Effector memory CD8-positive, alpha-beta T cell (primary cell): ENCODE results near the gene B4GALT3.
A peak's percentile ranks its signal among the peaks of the same experiment; 100 is the strongest.

Experiments
- ATAC-seq: fragments of 150-1000 bp; cut with Tn5 transposase; replicated peaks from 2 replicates; pipeline ENCODE4 v1.10.0; 2021; ENCODE audit warnings: mild to moderate bottlenecking, moderate library complexity
- DNase-seq, 3 experiments: peaks; one replicate each; pipeline ENCODE4 v3.0.0; 2021
- H3K27ac Mint-ChIP-seq, 2 donors: one replicate each; pipeline ENCODE4 v1.8.0; 2022; ENCODE audit warnings: mild to moderate bottlenecking in 2 of 2, mixed read lengths in 2 of 2, moderate library complexity in 2 of 2
- H3K27me3 Mint-ChIP-seq, 2 donors: one replicate each; pipeline ENCODE4 v1.8.0; 2022; ENCODE audit warnings: mixed read lengths in 2 of 2
- H3K36me3 Mint-ChIP-seq: one replicate; pipeline ENCODE4 v1.8.0; 2022; ENCODE audit warnings: mild to moderate bottlenecking, moderate library complexity, mixed read lengths; ENCODE audit not compliant: insufficient read depth
- H3K4me1 Mint-ChIP-seq, 2 donors: one replicate each; pipeline ENCODE4 v1.8.0; 2022; ENCODE audit warnings: low read depth in 2 of 2, mixed read lengths in 2 of 2
- H3K4me3 Mint-ChIP-seq, 2 donors: one replicate each; pipeline ENCODE4 v1.8.0; 2022; ENCODE audit warnings: mild to moderate bottlenecking in 2 of 2, mixed read lengths in 2 of 2, moderate library complexity in 2 of 2
- H3K9me3 Mint-ChIP-seq, 2 donors: one replicate each; pipeline ENCODE4 v1.8.0; 2022; ENCODE audit warnings: mixed read lengths in 2 of 2

Gene B4GALT3

DNA sequence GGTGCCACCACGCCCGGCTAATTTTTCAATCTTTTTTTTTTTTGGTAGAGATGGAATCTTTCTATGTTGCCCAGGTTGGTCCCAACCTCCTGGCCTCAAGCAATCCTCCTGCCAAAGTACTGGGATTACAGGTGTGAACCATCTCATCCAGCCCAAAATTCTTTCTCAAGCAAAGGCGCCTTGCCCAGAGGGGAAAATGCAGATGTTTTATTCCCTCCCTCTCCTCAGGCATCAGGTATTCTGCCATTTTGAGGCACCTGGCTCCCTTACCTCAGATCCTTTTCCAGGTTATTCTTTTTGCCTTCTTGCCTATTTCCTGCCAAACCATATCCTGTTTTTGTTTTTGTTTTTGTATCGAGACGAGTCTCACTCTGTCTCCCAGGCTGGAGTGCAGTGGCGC lies 11.1 kb upstream of the B4GALT3 start:
- peaks cover 12% of the 10 kb centered on the region for H3K36me3 Mint-ChIP-seq
- ATAC-seq (no peak), DNase-seq (no peak)
- H3K27me3 Mint-ChIP-seq, result no peaks in the 10 kb centered on the region
- H3K4me1 Mint-ChIP-seq, result peaks cover 54 to 58% of the 10 kb centered on the region in 2 donors
- H3K27ac Mint-ChIP-seq, result peak overlapping the region; percentile 87 to 88
- H3K9me3 Mint-ChIP-seq, result no peaks in the 10 kb centered on the region
- peak overlapping the region in 1 of 2 donors; percentile 19 for H3K4me3 Mint-ChIP-seq

DNA sequence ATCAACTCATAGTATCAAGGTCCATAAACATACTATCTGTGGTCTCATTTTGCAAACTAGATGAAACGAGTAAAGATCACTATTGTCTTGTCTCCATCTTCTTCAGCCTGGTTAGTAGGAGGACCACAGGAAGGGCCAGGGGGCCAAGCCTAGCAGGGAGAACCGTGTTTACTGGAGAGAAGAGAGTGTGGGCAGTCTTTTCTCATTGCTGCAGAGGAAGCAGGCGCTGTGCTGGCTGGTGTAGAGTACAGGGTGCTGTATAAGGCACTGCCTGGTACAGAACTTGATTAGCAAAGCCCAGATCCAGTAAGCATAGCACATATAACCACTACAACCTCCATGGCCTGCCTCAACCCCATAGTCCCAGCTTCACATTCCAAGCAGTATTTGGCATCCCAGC lies 10.0 kb upstream of the B4GALT3 start:
- no peak for DNase-seq
- Mint-ChIP-seq H3K36me3 (peaks cover 8% of the 10 kb centered on the region), H3K27me3 (no peaks in the 10 kb centered on the region), H3K4me3 (peak overlapping the region; percentile 23 to 43), H3K9me3 (no peaks in the 10 kb centered on the region), H3K4me1 (peaks cover 53 to 55% of the 10 kb centered on the region in 2 donors), H3K27ac (peak overlapping the region; percentile 88 to 91)
- no peak for ATAC-seq

DNA sequence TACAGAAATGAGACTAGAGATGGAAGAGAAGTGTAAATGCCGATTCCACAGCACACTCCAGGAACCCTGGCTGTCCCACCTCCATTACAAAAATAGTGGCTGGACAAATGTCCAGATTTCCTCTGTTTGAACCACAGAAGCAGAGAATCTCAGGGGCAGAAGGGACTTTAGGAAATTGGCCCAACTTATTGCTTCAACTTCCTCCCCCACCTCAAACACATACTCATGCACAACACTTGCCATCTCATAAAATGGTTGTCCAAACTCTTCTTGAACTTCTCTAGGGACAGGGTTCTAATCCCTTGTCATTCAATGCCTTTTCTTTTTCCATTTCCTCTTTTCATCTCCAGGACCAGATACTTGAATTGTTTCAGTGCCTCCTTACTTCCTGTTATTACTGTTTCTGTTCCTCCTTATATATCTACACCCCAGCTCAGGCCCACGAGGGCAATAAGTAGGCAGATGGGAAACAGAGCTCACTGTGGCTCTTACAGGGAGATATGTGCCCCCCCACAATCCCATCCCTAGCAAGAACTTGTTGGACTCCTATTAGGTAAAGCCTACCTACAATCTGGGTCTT lies 8.5 kb upstream of the B4GALT3 start:
- Mint-ChIP-seq H3K27me3 (no peaks in the 10 kb centered on the region), H3K36me3 (peaks cover 8% of the 10 kb centered on the region), H3K4me1 (peaks cover 58 to 64% of the 10 kb centered on the region in 2 donors), H3K4me3 (peak overlapping the region; percentile 95 to 99), H3K27ac (peak overlapping the region; percentile 88 to 91), H3K9me3 (no peaks in the 10 kb centered on the region)
- DNase-seq (no peak), ATAC-seq (peak; percentile 4)

DNA sequence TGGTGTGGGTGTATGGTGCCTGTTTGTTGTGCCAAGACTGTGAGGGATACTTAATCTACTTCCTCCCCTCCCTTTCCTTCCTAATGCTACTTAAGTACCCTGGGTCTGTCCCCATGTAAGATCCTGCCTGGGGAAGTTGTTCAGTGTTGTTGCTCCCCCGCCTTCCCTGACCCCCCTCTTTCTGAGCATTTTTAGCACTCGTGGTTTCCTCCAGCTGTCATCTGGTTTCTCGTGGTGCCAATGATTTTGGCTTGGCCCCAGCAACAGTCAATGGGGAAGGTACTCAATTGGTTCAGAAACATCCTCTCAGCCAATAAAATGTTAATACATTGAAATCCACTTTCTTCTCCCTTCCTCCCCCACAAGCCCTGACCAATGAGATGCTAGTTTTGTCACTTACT lies 8.0 kb upstream of the B4GALT3 start:
- DNase-seq (peak; percentile 68 to 77 (median 73)), ATAC-seq (peak; percentile 85)
- H3K9me3 Mint-ChIP-seq, result no peaks in the 10 kb centered on the region
- peaks cover 8% of the 10 kb centered on the region for H3K36me3 Mint-ChIP-seq
- peak overlapping the region; percentile 88 to 91 for H3K27ac Mint-ChIP-seq
- no peaks in the 10 kb centered on the region for H3K27me3 Mint-ChIP-seq
- peak overlapping the region; percentile 95 to 99 for H3K4me3 Mint-ChIP-seq
- peaks cover 63 to 69% of the 10 kb centered on the region in 2 donors for H3K4me1 Mint-ChIP-seq

DNA sequence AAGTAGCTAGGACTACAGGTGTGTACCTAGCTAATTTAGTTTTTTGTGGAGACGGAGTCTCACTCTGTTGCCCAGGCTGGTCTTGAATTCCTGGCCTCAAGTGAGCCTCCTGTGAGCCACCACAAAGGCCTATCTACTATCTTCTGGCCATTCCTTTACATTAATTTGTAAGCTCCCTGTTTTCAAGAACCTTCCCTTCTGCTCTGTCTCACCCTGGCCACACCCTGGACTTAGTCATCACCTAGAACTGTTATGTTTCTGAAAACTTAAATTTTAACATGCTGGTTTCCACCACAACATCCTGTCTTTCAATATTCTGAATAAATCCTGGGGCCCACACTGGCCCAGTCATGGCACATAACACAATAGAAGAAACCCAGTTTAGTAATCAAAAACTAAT lies 4.9 kb upstream of the B4GALT3 start:
- H3K27me3 Mint-ChIP-seq, result no peaks in the 10 kb centered on the region
- peak overlapping the region; percentile 95 to 99 for H3K4me3 Mint-ChIP-seq
- no peaks in the 10 kb centered on the region for H3K9me3 Mint-ChIP-seq
- DNase-seq, result peak in 2 of 3 experiments; percentile 36 to 44
- H3K27ac Mint-ChIP-seq, result peak overlapping the region; percentile 91 to 94
- peaks cover 14% of the 10 kb centered on the region for H3K36me3 Mint-ChIP-seq
- peak; percentile 45 for ATAC-seq
- H3K4me1 Mint-ChIP-seq, result peaks cover 65 to 73% of the 10 kb centered on the region in 2 donors

DNA sequence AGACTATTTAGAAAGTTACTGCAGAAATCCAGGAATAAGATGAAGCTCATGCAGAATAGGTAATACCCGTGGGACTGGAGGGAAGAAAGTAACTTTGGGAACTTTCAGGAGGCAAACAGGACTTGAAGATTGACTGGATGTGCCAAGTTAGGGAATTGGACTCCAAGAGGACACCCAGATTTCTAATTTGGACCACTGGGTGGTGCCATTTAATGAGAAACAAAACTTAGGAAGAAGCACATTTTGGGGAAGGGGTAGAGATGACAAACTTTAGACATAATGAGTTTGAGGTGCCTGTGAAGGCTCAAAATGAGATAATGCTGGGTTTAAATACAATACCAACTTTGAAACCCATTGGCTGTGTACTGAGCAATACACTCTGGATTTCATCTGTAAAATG lies 3.3 kb upstream of the B4GALT3 start:
- Mint-ChIP-seq H3K27ac (peak overlapping the region in 1 of 2 donors; percentile 94), H3K4me3 (peak overlapping the region in 1 of 2 donors; percentile 36), H3K9me3 (no peaks in the 10 kb centered on the region), H3K27me3 (no peaks in the 10 kb centered on the region), H3K4me1 (peaks cover 66 to 73% of the 10 kb centered on the region in 2 donors), H3K36me3 (peaks cover 17% of the 10 kb centered on the region)
- no peak for DNase-seq
- no peak for ATAC-seq

DNA sequence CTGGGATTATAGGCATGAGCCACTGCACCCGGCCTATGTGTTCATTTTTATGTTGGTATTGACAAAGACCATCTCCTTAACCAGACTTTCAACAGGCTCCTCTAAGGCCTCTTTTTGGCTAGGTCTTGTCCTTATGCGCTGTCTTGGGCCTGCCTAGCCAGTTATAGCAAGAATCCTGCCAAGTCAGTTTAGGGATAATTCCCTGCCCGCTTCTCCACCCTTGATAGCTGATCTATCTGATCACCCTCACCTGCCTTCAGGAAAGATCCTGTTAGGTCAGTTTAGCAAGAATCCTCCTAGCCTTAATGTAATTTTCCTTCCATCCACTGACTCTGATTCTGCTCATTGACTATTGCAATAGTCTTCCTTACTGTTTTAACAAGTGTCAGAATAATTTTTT lies 2.4 kb upstream of the B4GALT3 start:
- peak overlapping the region; percentile 46 to 94 for H3K27ac Mint-ChIP-seq
- H3K27me3 Mint-ChIP-seq, result no peaks in the 10 kb centered on the region
- DNase-seq (no peak), ATAC-seq (no peak)
- no peaks in the 10 kb centered on the region for H3K9me3 Mint-ChIP-seq
- peaks cover 66 to 76% of the 10 kb centered on the region in 2 donors for H3K4me1 Mint-ChIP-seq
- peaks cover 21% of the 10 kb centered on the region for H3K36me3 Mint-ChIP-seq
- peak overlapping the region; percentile 27 to 36 for H3K4me3 Mint-ChIP-seq

DNA sequence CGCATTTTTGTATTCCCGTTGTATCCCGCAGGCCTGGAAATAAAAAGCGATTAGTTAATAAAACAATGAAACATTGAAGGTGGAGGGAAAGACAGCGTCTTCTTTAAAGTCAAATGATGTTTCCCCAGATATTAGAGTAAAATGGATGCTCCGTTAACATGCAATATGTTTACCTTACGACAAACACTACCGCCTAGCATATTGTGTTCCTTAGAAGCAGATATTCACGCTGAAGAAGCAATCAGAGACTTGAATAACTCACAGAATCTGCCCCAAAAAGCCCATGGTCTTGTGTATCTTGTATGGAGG lies 583 bp upstream of the B4GALT3 start:
- ATAC-seq, result no peak
- peak overlapping the region; percentile 97 to 99 for H3K27ac Mint-ChIP-seq
- H3K4me1 Mint-ChIP-seq, result peaks cover 62 to 69% of the 10 kb centered on the region in 2 donors
- H3K9me3 Mint-ChIP-seq, result no peaks in the 10 kb centered on the region
- no peak for DNase-seq
- H3K36me3 Mint-ChIP-seq, result peaks cover 36% of the 10 kb centered on the region
- peak overlapping the region; percentile 96 for H3K4me3 Mint-ChIP-seq
- no peaks in the 10 kb centered on the region for H3K27me3 Mint-ChIP-seq

DNA sequence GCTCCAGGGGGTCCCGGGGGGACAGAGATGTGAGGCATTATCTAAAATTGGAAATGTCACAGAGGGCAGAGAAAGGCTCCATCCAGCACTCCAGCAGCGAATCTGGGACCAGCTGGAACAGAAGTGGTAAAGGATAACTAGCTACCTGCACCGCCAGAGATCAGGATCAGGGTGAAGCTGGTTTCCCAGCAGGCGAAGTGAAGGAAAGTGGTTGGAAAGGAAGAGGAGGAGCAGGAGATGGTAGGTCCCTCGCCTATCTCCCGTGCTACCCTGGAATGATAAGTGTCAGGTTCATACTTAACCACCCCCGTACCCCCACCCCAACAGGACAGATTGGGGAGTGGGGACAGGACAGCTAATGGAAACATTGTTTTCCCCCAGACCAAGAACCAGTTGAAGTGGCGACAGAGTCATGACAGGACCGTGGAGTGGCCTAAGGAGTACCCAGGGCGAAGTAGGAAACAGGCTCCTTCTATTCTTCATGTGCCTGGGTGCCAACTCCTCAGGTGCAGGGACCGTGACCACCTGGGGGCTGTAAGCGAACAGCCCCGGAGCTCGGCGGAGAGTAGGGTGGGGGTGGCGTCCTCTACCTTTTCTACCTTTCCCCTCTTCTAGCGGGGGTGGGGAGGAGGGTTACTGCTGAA lies 717 bp downstream of the B4GALT3 start:
- DNase-seq (no peak), ATAC-seq (no peak)
- H3K27me3 Mint-ChIP-seq, result no peaks in the 10 kb centered on the region
- peak overlapping the region; percentile 96 for H3K4me3 Mint-ChIP-seq
- peaks cover 48% of the 10 kb centered on the region for H3K36me3 Mint-ChIP-seq
- peak overlapping the region; percentile 97 to 99 for H3K27ac Mint-ChIP-seq
- peaks cover 54 to 66% of the 10 kb centered on the region in 2 donors for H3K4me1 Mint-ChIP-seq
- H3K9me3 Mint-ChIP-seq, result no peaks in the 10 kb centered on the region

DNA sequence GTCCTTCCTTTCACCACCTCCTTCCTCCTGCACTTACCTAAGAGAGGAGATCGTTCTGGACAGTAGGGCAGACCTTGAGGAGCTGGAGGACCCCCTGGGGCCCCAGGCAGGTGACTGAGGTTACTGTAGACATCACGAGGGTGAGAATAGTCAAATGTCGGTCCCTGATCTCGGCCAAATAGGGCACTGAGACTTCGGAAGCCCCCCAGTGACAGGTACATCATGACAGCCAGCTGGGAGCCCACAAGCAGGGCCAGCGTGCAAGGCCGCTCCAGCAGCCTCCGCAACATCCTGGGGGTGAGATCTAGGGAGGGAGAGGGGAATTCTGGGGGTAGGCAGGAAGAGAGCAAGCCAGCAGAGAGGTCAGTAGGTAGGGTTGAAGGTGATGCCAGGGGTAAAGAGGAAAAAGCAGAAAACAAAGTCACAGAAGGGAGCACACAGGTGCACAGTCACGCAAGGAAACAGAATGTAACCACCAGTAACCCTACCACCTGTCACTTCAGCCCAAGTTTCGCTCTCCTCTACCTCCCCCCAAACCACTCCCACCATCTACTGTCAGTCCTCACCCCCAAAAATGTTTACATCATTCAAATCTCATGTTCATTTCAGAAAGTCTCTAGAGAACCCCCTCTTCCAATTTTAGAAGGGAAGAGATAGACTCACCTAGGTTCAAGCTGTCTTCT lies 1.4 kb downstream of the B4GALT3 start:
- Mint-ChIP-seq H3K36me3 (peaks cover 54% of the 10 kb centered on the region), H3K27ac (peak overlapping the region; percentile 97 to 99), H3K4me3 (peak overlapping the region; percentile 96), H3K4me1 (peaks cover 55 to 67% of the 10 kb centered on the region in 2 donors), H3K9me3 (no peaks in the 10 kb centered on the region), H3K27me3 (no peaks in the 10 kb centered on the region)
- DNase-seq (no peak), ATAC-seq (no peak)

DNA sequence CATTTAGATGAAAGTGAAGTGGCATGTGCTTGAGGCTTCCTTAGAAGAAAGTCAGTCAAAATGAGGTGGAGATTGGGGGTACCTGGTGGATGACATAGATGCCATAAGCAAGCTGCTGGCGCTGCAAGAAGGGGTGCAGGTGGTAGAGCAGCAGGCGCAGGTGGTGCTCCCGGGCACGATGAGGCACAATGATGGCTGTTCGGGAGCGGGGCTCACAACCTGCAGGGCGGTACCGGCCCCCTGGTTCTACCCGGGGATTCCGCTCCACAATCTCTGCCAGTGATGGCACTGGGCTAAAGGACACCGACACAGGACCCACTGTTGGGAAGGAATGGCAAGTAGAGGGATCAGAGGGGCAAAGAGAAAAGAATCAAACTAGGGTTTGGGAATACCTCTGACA lies 2.4 kb downstream of the B4GALT3 start:
- no peaks in the 10 kb centered on the region for H3K27me3 Mint-ChIP-seq
- ATAC-seq (no peak), DNase-seq (no peak)
- H3K4me1 Mint-ChIP-seq, result peaks cover 49 to 60% of the 10 kb centered on the region in 2 donors
- H3K9me3 Mint-ChIP-seq, result no peaks in the 10 kb centered on the region
- peak overlapping the region in 1 of 2 donors; percentile 99 for H3K27ac Mint-ChIP-seq
- H3K36me3 Mint-ChIP-seq, result peaks cover 55% of the 10 kb centered on the region
- peak overlapping the region; percentile 62 to 96 for H3K4me3 Mint-ChIP-seq

DNA sequence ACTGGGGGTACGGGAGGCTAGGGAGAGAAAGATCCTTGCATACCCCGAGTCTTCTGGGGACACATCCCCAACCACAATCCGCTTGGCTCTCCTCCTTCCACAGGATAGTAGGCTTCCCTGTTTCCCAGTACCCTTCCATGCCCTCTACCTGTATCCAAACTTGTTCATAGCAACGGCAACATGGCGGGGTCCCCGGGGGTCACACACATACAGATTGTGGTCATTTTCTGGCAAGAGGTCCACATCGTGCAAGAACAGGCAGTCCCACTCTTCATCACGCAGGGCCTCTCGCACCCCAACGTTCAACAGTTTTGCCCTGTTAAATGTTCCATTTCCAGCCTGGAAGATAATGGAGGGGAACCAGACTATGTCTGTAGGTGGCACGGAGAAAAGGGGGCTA lies 3.6 kb downstream of the B4GALT3 start:
- Mint-ChIP-seq H3K36me3 (peaks cover 52% of the 10 kb centered on the region), H3K4me1 (peaks cover 49 to 60% of the 10 kb centered on the region in 2 donors), H3K27ac (peak overlapping the region in 1 of 2 donors; percentile 89), H3K27me3 (no peaks in the 10 kb centered on the region), H3K9me3 (no peaks in the 10 kb centered on the region), H3K4me3 (no peak overlapping the region)
- ATAC-seq (no peak), DNase-seq (no peak)

DNA sequence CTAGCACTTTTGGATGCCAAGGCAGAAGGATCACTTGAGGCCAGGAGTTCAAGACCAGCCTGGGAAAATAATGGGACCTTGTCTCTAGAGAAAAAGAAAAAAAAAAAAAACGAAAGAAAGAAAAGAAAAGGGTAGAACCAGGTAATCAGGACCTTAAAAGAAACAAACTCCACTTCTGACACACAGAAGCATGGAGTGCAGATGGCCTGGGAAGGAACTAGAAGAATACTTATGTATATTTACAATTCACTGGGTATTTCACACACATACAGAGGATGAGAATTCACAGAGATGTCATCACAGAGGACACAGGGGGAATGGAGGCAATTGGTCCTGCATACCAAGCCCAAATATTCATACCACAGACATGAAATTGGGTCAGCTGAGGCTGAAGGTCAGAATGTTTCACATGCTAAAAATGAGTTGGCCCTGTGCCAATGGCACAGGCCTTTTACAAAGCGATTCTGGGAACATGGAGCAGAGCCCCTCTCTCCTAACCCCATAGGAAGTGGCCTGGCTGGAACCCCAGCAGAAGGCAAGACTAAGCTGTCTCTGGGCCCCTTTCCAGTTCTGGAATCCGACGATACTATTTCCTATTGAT lies 4.4 kb downstream of the B4GALT3 start:
- Mint-ChIP-seq H3K4me3 (peak overlapping the region in 1 of 2 donors; percentile 46), H3K9me3 (no peaks in the 10 kb centered on the region), H3K27me3 (no peaks in the 10 kb centered on the region), H3K36me3 (peaks cover 55% of the 10 kb centered on the region), H3K4me1 (peaks cover 49 to 60% of the 10 kb centered on the region in 2 donors), H3K27ac (peak overlapping the region in 1 of 2 donors; percentile 60)
- no peak for DNase-seq
- ATAC-seq, result no peak
